ENCODE results near the gene TPRN.

TPRN gene

GRCh38 chr9:137194909-137195308 lies 5.6 kb downstream of the TPRN start:
- H3F3A ChIP-seq (ENCODE audit: low read depth) = no peaks in the 10 kb centered on the region
- no peaks in the 10 kb centered on the region for H3K27me3 ChIP-seq (ENCODE audit: insufficient read depth, low read length, poor library complexity, severe bottlenecking)
- no peak overlapping the region for H3K4me3 ChIP-seq (ENCODE audit: low read length, poor library complexity, severe bottlenecking)
- no peak overlapping the region for H2AFZ ChIP-seq (ENCODE audit: low read length)
- H3K4me1 ChIP-seq (ENCODE audit: insufficient read depth, low read length, poor library complexity, severe bottlenecking) = peaks cover 21% of the 10 kb centered on the region
- H3K9me3 ChIP-seq (ENCODE audit: insufficient read depth, low read depth, low read length) = no peaks in the 10 kb centered on the region
- peaks cover 47% of the 10 kb centered on the region for H3K79me2 ChIP-seq (ENCODE audit: insufficient read depth, low read length)
- H3K9me2 ChIP-seq (replicated peaks; ENCODE audit: low read depth, low read length) = no peaks in the 10 kb centered on the region
- no peak overlapping the region for H3K9ac ChIP-seq (ENCODE audit: low read depth, low read length, poor library complexity, severe bottlenecking)
- TF ChIP-seq, protein P1, sequence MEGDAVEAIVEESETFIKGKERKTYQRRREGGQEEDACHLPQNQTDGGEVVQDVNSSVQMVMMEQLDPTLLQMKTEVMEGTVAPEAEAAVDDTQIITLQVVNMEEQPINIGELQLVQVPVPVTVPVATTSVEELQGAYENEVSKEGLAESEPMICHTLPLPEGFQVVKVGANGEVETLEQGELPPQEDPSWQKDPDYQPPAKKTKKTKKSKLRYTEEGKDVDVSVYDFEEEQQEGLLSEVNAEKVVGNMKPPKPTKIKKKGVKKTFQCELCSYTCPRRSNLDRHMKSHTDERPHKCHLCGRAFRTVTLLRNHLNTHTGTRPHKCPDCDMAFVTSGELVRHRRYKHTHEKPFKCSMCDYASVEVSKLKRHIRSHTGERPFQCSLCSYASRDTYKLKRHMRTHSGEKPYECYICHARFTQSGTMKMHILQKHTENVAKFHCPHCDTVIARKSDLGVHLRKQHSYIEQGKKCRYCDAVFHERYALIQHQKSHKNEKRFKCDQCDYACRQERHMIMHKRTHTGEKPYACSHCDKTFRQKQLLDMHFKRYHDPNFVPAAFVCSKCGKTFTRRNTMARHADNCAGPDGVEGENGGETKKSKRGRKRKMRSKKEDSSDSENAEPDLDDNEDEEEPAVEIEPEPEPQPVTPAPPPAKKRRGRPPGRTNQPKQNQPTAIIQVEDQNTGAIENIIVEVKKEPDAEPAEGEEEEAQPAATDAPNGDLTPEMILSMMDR (conservative IDR thresholded peaks at IDR 0.05; ENCODE audit: low read length) = no peak
- no peak for TF ChIP-seq EZH2phosphoT487 (IDR thresholded peaks at IDR 0.05; ENCODE audit: borderline replicate concordance)
- peaks cover 7% of the 10 kb centered on the region; the same call in 1 of the 2 replicates for H3K36me3 ChIP-seq (ENCODE audit: insufficient read depth, low read length)
- H3K4me2 ChIP-seq (ENCODE audit: low read depth, low read length, poor library complexity, severe bottlenecking) = peak overlapping the region; percentile 27
- peaks cover 22% of the 10 kb centered on the region for H4K20me1 ChIP-seq (ENCODE audit: insufficient read depth, low read length, poor library complexity, severe bottlenecking)

- no peak for TF ChIP-seq EZH2phosphoT487 (IDR thresholded peaks at IDR 0.05; ENCODE audit: borderline replicate concordance)
- TF ChIP-seq, protein P1 (conservative IDR thresholded peaks at IDR 0.05; ENCODE audit: low read length) = no peak
- Histone ChIP-seq H4K20me1 (ENCODE audit: insufficient read depth, low read length, poor library complexity, severe bottlenecking) (peaks cover 23% of the 10 kb centered on the region), H3K9ac (ENCODE audit: low read depth, low read length, poor library complexity, severe bottlenecking) (no peak overlapping the region), H3K4me2 (ENCODE audit: low read depth, low read length, poor library complexity, severe bottlenecking) (peak overlapping the region; percentile 27), H3F3A (ENCODE audit: low read depth) (no peaks in the 10 kb centered on the region), H3K4me3 (ENCODE audit: low read length, poor library complexity, severe bottlenecking) (no peak overlapping the region), H3K9me3 (ENCODE audit: insufficient read depth, low read depth, low read length) (no peaks in the 10 kb centered on the region), H3K27me3 (ENCODE audit: insufficient read depth, low read length, poor library complexity, severe bottlenecking) (no peaks in the 10 kb centered on the region), H3K4me1 (ENCODE audit: insufficient read depth, low read length, poor library complexity, severe bottlenecking) (peaks cover 25% of the 10 kb centered on the region), H2AFZ (ENCODE audit: low read length) (no peak overlapping the region), H3K36me3 (ENCODE audit: insufficient read depth, low read length) (peaks cover 7% of the 10 kb centered on the region; the same call in 1 of the 2 replicates), H3K79me2 (ENCODE audit: insufficient read depth, low read length) (peaks cover 48% of the 10 kb centered on the region), H3K9me2 (replicated peaks; ENCODE audit: low read depth, low read length) (no peaks in the 10 kb centered on the region)
Observed at GRCh38 chr9:137194388-137194787, 6.2 kb downstream of the TPRN start.

- H3K9ac ChIP-seq (ENCODE audit: low read depth, low read length, poor library complexity, severe bottlenecking) = no peak overlapping the region
- TF ChIP-seq, protein P1 (conservative IDR thresholded peaks at IDR 0.05; ENCODE audit: low read length) = no peak
- TF ChIP-seq EZH2phosphoT487 (IDR thresholded peaks at IDR 0.05; ENCODE audit: borderline replicate concordance) = no peak
- peaks cover 44% of the 10 kb centered on the region for H3K79me2 ChIP-seq (ENCODE audit: insufficient read depth, low read length)
- H3K4me2 ChIP-seq (ENCODE audit: low read depth, low read length, poor library complexity, severe bottlenecking) = peak overlapping the region; percentile 27
- peaks cover 19% of the 10 kb centered on the region for H4K20me1 ChIP-seq (ENCODE audit: insufficient read depth, low read length, poor library complexity, severe bottlenecking)
- no peak overlapping the region for H2AFZ ChIP-seq (ENCODE audit: low read length)
- H3K36me3 ChIP-seq (ENCODE audit: insufficient read depth, low read length) = peaks cover 7% of the 10 kb centered on the region; the same call in 1 of the 2 replicates
- no peak overlapping the region for H3K4me3 ChIP-seq (ENCODE audit: low read length, poor library complexity, severe bottlenecking)
- H3K4me1 ChIP-seq (ENCODE audit: insufficient read depth, low read length, poor library complexity, severe bottlenecking) = peaks cover 22% of the 10 kb centered on the region
- no peaks in the 10 kb centered on the region for H3K9me2 ChIP-seq (replicated peaks; ENCODE audit: low read depth, low read length)
- no peaks in the 10 kb centered on the region for H3K9me3 ChIP-seq (ENCODE audit: insufficient read depth, low read depth, low read length)
- peaks cover 6% of the 10 kb centered on the region; the same call in 1 of the 2 replicates for H3F3A ChIP-seq (ENCODE audit: low read depth)
- no peaks in the 10 kb centered on the region for H3K27me3 ChIP-seq (ENCODE audit: insufficient read depth, low read length, poor library complexity, severe bottlenecking)
Observed at GRCh38 chr9:137193771-137194170, 6.8 kb downstream of the TPRN start.

Data from Loucy (cell line).